Stimulated activated naive CD8-positive, alpha-beta T cell treated with anti-CD3 and anti-CD28 coated beads, Interleukin-15, amount 100 ng/mL, for 72 hours (primary cell): ENCODE data around the gene OBP2B.
A peak's percentile ranks its signal among the peaks of the same experiment; 100 is the strongest.

Experiments used
- ATAC-seq: fragments of 150-1000 bp; cut with Tn5 transposase; 2 replicates; pipeline ENCODE4 v1.10.0; 2021; ENCODE audit warnings: mild to moderate bottlenecking, moderate library complexity
- DNase-seq, 2 donors: peaks; one replicate each; pipeline ENCODE4 v3.0.0; 2021 to 2022
- H3K27ac Mint-ChIP-seq, 2 donors: one replicate each; pipeline ENCODE4 v1.8.0; 2022; ENCODE audit warnings: mild to moderate bottlenecking in 2 of 2, mixed read lengths in 2 of 2, moderate library complexity in 2 of 2
- H3K27me3 Mint-ChIP-seq: one replicate; pipeline ENCODE4 v1.8.0; 2022; ENCODE audit warnings: mixed read lengths
- H3K4me1 Mint-ChIP-seq: one replicate; pipeline ENCODE4 v1.8.0; 2022; ENCODE audit warnings: mild to moderate bottlenecking, mixed read lengths
- H3K4me3 Mint-ChIP-seq, 2 donors: one replicate each; pipeline ENCODE4 v1.8.0; 2022; ENCODE audit warnings: mild to moderate bottlenecking in 2 of 2, mixed read lengths in 2 of 2, moderate library complexity in 1 of 2
- H3K9me3 Mint-ChIP-seq, 2 donors: one replicate each; pipeline ENCODE4 v1.8.0; 2022; ENCODE audit warnings: mixed read lengths in 2 of 2

Gene OBP2B

DNA sequence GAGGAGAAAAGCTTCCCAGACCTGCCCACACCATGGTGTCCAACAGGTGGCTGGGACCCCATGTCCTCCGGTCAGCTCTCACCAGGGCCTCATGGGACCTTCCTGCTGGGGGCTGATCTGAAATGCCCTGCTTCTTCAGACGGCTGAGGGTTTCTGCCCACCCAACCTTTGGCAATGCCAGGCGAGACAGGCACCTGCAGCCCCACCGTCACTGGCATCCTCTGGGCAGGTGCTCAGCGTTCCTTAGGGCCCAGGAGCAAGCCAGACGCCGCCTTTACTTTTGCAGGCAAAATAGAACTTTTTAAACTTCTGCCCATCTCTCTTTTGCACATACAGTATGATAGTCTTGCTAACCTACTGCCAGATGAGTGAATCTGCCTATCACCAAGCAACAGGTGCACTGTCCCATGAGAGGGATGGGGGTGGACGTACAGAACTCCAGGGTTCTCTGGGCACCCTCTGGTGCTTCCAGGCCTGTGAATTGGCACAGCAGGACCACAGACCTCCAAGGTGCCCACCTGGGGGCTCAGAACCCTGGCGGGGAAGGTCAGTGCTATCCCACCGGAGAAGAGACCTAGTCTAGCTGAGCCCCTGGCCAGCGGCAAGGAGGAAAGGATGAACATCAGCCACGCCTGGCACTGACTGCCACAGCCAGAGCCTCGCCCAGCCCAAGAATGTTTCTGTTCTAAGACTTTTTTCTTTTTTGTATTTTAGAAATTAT lies 7.5 kb downstream of the OBP2B start:
- H3K27ac Mint-ChIP-seq = no peak overlapping the region
- peaks cover 12% of the 10 kb centered on the region for H3K4me1 Mint-ChIP-seq
- H3K9me3 Mint-ChIP-seq = peaks cover 6 to 9% of the 10 kb centered on the region in 2 donors
- H3K27me3 Mint-ChIP-seq = peaks cover 37% of the 10 kb centered on the region
- DNase-seq (no peak), ATAC-seq (no peak)
- H3K4me3 Mint-ChIP-seq = no peak overlapping the region

DNA sequence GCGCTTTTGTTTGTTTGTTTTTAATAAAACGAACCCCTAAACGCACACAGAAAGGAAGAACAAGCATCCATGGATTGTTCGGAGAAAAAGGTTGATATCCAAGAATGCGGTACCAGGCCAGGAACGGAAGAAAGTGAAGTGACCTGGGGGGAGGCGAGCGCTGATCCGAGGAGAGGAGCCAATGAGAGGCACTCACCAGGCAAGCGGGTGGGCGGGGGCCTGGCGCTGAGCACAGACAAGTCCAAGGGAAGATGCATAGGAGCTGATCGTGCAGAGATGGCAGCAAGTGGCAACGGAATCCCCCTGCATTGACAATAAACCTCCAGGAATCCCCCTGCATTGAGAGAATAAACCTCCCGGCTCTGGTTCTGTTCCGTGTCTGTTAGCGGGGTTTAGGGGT lies 8.4 kb downstream of the OBP2B start:
- ATAC-seq (no peak), DNase-seq (no peak)
- no peak overlapping the region for H3K4me3 Mint-ChIP-seq
- peaks cover 30% of the 10 kb centered on the region for H3K27me3 Mint-ChIP-seq
- H3K27ac Mint-ChIP-seq = peak overlapping the region in 1 of 2 donors; percentile 78
- peaks cover 6 to 9% of the 10 kb centered on the region in 2 donors for H3K9me3 Mint-ChIP-seq
- H3K4me1 Mint-ChIP-seq = peaks cover 12% of the 10 kb centered on the region

DNA sequence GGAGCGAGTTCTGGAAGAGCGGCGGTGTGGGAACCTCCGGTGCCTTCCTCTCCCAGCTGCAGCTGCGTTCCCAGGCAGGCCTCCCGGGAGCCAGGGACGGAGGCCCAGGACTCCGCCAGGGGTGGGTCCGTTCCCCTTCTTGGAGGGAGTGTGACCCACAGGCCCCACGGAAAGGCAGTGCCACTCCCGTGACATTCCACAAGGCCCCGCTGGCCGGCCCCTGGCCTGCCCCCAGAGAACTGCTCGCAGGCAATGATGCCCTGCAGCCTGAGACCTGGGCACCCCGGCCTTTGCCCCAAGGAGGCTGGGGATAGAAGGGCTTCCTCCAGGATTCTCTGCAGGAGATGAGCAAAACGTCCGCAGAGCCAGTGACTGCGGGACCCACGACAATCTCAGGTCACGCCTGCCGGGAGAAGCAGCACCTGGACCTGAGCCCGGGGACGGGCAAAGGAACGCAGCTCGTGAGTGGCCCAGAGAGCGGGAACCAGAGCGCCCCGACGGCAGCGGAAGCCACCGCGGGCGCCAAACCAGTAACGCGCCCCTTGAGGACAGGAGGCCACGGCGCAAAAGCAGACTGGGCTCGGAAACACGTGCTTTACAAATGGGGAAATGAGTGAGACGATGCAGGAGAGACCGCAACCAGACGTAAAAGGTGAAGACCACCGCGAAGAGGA lies 9.3 kb downstream of the OBP2B start:
- Mint-ChIP-seq H3K27me3 (peaks cover 30% of the 10 kb centered on the region), H3K9me3 (peaks cover 6 to 9% of the 10 kb centered on the region in 2 donors), H3K27ac (no peak overlapping the region), H3K4me3 (peak overlapping the region; percentile 66 to 85), H3K4me1 (peaks cover 12% of the 10 kb centered on the region)
- ATAC-seq (peak; percentile 76), DNase-seq (peak; percentile 36 to 48)

DNA sequence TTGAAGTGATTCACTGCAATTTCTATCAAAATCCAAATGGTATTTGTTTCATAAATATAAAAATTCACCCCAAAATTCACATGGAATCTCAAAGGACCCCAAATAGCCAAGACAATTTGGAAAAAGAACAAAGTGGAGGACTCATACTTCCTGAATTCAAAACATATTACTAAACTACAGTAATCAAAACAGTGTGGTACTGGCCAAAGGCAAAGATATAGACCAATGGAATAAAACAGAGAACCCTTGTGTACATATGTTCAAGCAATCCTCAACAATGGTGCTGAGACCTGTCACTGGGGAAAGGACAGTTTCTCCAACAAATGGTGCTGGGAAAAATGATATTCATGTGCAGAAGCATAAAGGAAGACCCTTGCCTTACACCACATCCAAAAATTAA lies 14.0 kb downstream of the OBP2B start:
- Mint-ChIP-seq H3K27me3 (peaks cover 27% of the 10 kb centered on the region), H3K27ac (no peak overlapping the region), H3K4me3 (no peak overlapping the region), H3K9me3 (peaks cover 2 to 3% of the 10 kb centered on the region in 2 donors), H3K4me1 (peaks cover 8% of the 10 kb centered on the region)
- ATAC-seq (no peak), DNase-seq (no peak)

DNA sequence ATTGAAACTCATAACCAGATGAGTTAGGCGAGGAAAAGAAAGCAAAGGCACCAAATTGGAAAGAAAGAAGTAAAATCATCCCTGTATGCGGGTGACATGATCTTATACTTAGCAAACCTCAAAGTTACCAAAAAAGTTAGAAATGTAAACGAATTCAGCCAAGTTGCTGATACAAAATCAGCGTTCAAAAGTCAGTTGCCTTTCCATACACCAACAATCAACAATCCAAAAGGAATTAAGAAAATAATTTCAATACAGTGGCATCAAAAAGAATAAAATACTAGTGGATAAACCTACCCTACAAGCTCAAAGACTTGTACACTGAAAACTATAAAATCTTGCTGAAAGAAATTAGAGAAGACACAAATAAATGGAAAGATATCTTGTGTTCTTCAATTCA lies 14.5 kb downstream of the OBP2B start:
- Mint-ChIP-seq H3K27ac (no peak overlapping the region), H3K4me1 (peaks cover 5% of the 10 kb centered on the region), H3K9me3 (no peaks in the 10 kb centered on the region), H3K4me3 (no peak overlapping the region), H3K27me3 (peaks cover 22% of the 10 kb centered on the region)
- no peak for DNase-seq
- ATAC-seq = no peak

DNA sequence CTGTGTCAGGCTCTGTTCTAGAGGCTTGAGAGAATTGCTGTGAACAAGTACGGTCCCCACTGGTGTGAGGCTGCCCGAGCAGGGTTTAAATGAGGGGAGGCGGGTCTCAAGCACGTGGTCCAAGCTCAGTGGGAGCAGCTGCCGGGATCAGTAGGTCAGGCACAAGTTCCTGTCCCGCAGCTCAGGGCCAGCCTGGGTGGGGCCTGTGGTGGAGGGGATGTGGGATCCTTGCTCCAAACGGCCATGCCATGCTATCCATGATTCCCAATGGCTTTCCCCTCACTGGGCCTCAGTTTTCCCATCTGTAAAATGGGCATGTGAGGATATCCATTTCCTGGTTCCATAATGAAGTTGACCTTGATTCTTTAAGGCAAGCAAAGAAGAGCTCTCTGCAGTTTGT lies 17.1 kb downstream of the OBP2B start:
- no peak for ATAC-seq
- Mint-ChIP-seq H3K27ac (no peak overlapping the region), H3K4me1 (no peaks in the 10 kb centered on the region), H3K9me3 (no peaks in the 10 kb centered on the region), H3K4me3 (no peak overlapping the region), H3K27me3 (peaks cover 31% of the 10 kb centered on the region)
- no peak for DNase-seq

DNA sequence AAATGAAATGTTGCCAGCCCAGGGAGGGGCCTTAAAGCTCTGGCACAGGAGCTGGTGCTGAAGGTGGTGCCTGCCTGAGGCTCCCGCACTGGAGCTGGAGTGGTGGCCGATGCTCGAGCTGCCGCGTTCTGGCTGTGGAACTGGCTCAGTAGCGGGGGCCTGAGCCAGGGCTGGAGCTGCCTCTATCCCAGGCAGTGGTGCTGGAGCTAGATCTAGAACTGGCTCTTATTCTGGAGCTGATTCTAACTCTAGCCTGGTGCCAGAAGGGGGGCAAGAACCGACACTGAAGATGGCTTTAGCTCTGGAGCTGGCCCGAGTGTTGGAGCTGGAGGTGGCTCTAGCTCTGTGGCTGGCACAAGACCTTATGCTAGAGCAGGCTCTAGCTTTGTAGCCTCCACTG lies 19.2 kb downstream of the OBP2B start:
- Mint-ChIP-seq H3K9me3 (no peaks in the 10 kb centered on the region), H3K27me3 (peaks cover 41% of the 10 kb centered on the region), H3K4me1 (peaks cover 10% of the 10 kb centered on the region), H3K27ac (no peak overlapping the region), H3K4me3 (no peak overlapping the region)
- no peak for DNase-seq
- no peak for ATAC-seq

DNA sequence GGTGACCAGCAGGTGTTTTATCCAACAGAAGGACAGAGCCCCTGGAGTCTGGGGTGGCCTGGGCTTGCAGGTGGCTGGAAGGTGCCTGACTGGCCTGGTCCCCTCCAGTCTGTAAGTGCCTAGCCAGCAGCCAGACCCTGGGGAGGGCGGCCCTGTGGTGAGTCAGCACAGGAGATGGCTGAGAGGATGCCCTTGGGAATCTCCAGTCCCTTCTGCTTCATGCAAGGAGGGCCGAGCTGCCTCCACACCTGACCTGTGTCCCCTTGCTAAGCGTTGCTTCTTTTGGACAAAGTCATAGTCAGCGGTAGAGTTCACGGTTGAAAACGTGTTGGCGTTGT lies 20.2 kb downstream of the OBP2B start:
- Mint-ChIP-seq H3K27ac (no peak overlapping the region), H3K27me3 (peaks cover 39% of the 10 kb centered on the region), H3K4me3 (no peak overlapping the region), H3K9me3 (no peaks in the 10 kb centered on the region), H3K4me1 (peaks cover 15% of the 10 kb centered on the region)
- DNase-seq (no peak), ATAC-seq (no peak)

DNA sequence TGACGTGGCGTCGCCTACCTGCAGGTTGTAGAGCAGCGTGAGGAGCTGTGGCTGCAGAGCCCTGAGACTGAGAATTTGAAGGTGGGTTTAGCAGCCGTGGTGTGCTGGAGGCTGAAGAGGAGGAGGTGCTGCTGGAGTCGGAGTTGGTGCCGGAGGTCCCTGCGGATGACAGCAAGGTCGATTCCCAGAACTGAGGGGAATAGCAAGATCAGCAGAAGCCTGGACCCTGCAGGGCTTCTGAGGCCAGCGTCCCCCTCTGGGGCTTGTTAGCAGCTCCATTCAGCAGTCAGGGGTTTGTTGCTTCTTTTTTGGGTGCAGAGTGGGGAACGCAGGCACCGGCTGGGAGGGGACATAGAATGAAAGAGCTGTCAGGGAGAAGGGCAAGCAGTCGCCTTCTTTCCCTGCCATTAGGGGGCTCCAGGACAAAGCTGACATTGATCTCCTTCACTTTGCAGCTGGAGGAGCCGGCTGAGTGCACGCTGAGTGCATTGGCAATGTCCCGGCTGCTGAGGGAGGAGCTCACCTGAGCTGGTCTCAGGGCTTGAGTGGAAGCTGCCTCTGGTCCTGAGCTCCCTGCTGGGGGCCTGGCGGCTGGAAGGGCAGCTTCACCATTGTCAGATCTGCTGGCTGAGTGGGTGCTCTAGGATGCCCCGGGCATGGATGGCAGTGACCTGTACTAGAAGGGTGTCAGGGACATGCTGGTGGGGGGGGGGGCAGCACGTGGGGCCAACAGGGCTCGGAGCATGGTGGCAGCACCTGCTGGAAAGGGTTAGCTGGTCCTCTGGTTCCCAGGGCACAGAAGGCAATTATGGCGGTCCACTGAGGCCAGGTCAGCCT lies 20.8 kb downstream of the OBP2B start:
- ATAC-seq = no peak
- Mint-ChIP-seq H3K4me1 (peaks cover 19% of the 10 kb centered on the region), H3K4me3 (no peak overlapping the region), H3K9me3 (no peaks in the 10 kb centered on the region), H3K27ac (no peak overlapping the region), H3K27me3 (peaks cover 39% of the 10 kb centered on the region)
- no peak for DNase-seq

DNA sequence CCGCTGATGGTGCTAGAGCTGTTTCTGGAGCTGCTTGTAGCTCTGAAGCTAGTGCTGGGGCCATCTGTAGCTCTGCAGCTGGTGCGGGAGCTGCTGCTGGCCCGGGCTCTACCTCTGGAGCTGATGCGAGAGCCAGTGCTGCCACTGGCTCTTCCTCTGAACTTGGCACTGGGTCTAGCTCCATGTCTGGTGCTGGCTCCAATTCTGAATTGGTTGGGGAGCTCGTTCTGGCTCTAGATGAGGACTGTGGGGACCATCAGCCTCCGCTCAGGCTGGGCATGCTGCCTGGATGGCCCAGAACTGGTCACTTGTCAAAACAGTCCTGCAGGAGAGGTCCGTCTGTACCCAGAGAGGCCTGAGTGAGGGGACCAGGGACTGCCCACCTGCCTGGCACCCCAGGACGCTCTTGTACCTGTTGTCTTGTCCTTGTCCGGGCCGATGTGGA lies 21.5 kb downstream of the OBP2B start:
- Mint-ChIP-seq H3K27me3 (peaks cover 44% of the 10 kb centered on the region), H3K27ac (no peak overlapping the region), H3K9me3 (no peaks in the 10 kb centered on the region)

DNA sequence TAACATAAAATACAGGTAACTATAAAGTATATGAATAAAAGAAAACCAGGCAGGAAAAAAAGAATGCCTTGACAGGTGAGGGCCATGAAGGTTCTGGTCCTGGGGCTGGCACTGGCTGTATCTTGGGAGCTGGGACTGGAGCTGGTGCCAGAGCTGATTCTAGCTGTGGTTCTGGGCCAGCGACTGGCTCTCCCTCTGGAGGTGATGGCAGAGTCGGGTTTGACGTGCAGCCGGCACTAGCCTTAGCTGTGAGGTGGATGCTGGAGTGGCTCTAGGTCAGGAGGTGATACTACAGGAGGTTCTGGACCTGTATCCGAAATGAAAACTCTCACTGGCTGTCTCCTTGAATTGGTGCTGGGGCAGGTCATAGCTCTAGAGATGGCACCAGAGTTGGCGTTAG lies 22.3 kb downstream of the OBP2B start:
- DNase-seq (no peak), ATAC-seq (no peak)
- H3K27ac Mint-ChIP-seq = no peak overlapping the region

More for the DNA sequence above, 21.5 kb downstream of the OBP2B start:
- no peak overlapping the region for H3K4me3 Mint-ChIP-seq
- ATAC-seq (no peak), DNase-seq (no peak)
- peaks cover 20% of the 10 kb centered on the region for H3K4me1 Mint-ChIP-seq

DNA sequence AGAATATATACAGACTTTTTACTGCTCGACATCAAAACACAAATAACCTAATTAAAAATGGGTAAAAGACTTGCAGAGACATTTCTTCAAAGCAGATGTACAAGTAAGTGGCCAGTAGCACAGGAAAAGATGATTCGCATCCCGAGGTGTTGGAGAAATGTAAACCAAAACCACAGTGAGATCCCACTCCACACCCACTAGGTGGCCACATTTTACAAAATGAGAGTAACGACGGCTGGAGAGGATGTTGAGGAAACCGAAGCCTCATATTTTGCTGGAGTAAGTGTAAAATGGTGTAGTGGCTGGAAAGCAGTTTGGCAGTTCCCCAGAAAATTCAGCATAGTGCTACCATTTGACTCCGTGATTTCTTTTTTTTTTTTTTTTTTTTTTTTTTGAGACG lies 24.1 kb downstream of the OBP2B start:
- Mint-ChIP-seq H3K4me1 (peaks cover 20% of the 10 kb centered on the region), H3K9me3 (no peaks in the 10 kb centered on the region), H3K27ac (no peak overlapping the region), H3K4me3 (no peak overlapping the region), H3K27me3 (peaks cover 66% of the 10 kb centered on the region)
- peak; percentile 24 to 62 for DNase-seq
- ATAC-seq = peak; percentile 71

More for the DNA sequence above, 22.3 kb downstream of the OBP2B start:
- Mint-ChIP-seq H3K9me3 (no peaks in the 10 kb centered on the region), H3K4me3 (no peak overlapping the region), H3K27me3 (peaks cover 53% of the 10 kb centered on the region), H3K4me1 (peaks cover 20% of the 10 kb centered on the region)

DNA sequence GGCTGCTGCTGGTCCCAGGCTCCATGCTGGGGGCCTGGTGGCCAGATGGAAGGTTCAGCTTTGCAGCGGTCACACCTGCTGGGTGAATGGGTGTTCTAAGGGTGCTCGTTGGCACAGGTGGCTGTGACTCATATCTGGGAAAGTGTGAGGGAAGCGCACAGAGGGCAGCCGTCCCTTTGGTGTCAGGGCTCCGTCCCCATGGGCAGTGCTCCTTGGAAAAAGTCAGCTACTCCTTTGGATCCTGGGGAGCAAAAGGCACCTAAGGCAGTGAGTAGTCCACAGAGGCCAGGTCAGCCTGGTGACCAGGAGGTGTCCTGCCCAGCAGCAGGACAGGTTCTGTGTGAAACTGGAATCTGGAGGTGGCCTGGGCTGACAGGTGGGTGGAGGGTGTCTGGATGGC lies 26.9 kb downstream of the OBP2B start:
- ATAC-seq (no peak), DNase-seq (no peak)
- Mint-ChIP-seq H3K27ac (no peak overlapping the region), H3K9me3 (no peaks in the 10 kb centered on the region), H3K27me3 (peaks cover 52% of the 10 kb centered on the region), H3K4me1 (peaks cover 20% of the 10 kb centered on the region), H3K4me3 (no peak overlapping the region)

DNA sequence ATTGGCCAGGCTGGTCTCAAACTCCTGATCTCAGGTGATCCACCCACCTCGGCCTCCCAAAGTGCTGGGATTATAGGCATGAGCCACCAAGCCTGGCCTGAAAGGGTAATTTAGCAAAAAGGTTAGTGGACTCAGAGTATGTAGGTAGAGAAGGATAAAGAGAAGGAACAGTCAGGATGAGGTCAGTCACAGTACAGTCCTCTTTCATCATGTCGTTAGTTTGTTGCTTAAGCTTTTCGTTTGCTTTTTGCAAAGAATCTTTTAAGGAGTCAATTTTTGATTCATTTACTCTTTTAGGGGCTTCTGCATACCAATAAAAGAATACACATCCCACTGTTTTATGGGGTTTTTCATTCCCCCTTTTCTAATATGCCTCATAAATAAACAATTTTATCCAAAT lies 27.5 kb downstream of the OBP2B start:
- Mint-ChIP-seq H3K9me3 (no peaks in the 10 kb centered on the region), H3K27ac (no peak overlapping the region), H3K4me1 (peaks cover 20% of the 10 kb centered on the region), H3K4me3 (no peak overlapping the region), H3K27me3 (peaks cover 46% of the 10 kb centered on the region)
- ATAC-seq (no peak), DNase-seq (no peak)

DNA sequence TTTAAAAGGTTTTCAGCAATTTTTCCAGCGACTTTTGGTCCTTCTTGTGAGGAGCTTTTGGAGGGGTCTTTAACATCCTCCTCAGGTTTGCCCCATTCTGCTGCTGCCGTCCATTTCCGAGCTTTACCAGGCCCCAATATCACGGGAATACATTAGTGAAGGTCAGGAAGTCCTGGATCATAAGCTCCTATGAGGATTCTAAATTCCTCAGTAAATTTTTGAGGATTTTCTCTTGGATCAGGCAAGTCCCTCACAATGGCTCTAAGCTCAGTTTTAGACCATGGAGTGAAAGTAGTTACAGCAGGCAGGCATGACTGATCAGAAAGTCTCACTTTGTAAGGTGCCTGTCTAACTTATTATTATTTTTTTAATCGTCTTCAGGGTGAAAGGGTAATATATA lies 28.1 kb downstream of the OBP2B start:
- DNase-seq (no peak), ATAC-seq (no peak)
- H3K4me1 Mint-ChIP-seq = peaks cover 16% of the 10 kb centered on the region
- H3K9me3 Mint-ChIP-seq = no peaks in the 10 kb centered on the region
- peaks cover 40% of the 10 kb centered on the region for H3K27me3 Mint-ChIP-seq
- no peak overlapping the region for H3K4me3 Mint-ChIP-seq
- H3K27ac Mint-ChIP-seq = no peak overlapping the region

DNA sequence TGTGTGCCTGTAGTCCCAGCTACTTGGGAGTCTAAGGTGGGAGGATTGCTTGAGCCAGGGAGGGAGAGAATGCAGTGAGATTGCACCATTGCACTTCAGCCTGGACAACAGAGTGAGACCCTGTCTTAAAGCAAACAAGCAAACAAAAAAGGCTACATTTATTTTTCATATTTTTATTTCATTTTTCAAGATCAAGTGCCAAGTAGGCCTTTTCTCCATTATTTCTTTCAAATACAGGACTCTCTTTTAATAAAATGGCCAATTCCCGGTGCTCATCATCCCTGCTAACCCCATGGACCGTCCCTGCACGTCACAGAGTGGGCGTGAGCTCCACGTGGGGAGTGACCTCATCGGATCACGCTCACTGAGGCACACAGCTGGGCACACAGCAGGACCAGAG lies 36.0 kb downstream of the OBP2B start:
- Mint-ChIP-seq H3K4me1 (no peaks in the 10 kb centered on the region), H3K27ac (no peak overlapping the region), H3K4me3 (no peak overlapping the region), H3K9me3 (no peaks in the 10 kb centered on the region), H3K27me3 (no peaks in the 10 kb centered on the region)
- DNase-seq = no peak
- ATAC-seq = no peak
